K562 (cell line): ENCODE measurements around the gene KAT2B. TPM values are rescaled to one million over a fixed set of nuclear protein-coding genes. Genes with fewer than 3 reads are reported as not detected.

Experiments used
- ARID1B ChIP-seq: fragments of 450-650 bp; IDR thresholded peaks from 2 replicates; pipeline ENCODE4 v1.6.1; 2016; ENCODE audit warnings: antibody characterized with exemption, mild to moderate bottlenecking, inconsistent platforms
- ARID4B ChIP-seq: sonication (generic); formaldehyde crosslinking; IDR thresholded peaks from 2 replicates; pipeline ENCODE4 v1.8.0; 2022; ENCODE audit warnings: mild to moderate bottlenecking, missing genetic modification reagents
- CHD1 ChIP-seq: fragments of 200-600 bp; sonication (generic); IDR thresholded peaks from one replicate; pipeline ENCODE4 v1.6.1; 2012; ENCODE audit warnings: mild to moderate bottlenecking, moderate library complexity, low read length, inconsistent platforms
- CTBP1 ChIP-seq: fragments of 450-650 bp; IDR thresholded peaks from 2 replicates; pipeline ENCODE4 v1.6.1; 2016; ENCODE audit warnings: borderline replicate concordance
- E2F5 ChIP-seq: sonication (generic); formaldehyde crosslinking; IDR thresholded peaks from 2 replicates; pipeline ENCODE4 v1.8.0; 2022; ENCODE audit warnings: mild to moderate bottlenecking, missing genetic modification reagents
- HDAC6 ChIP-seq: IDR thresholded peaks from 2 replicates; pipeline ENCODE4 v1.6.1; 2012; ENCODE audit warnings: low read depth, mild to moderate bottlenecking, control low read depth, inconsistent platforms, low read length, moderate library complexity
- IRF9 ChIP-seq: fragments of 450-650 bp; IDR thresholded peaks from 2 replicates; pipeline ENCODE4 v1.6.1; 2016; ENCODE audit warnings: missing biosample characterization, missing genetic modification characterization
- L3MBTL2 ChIP-seq: fragments of 450-650 bp; IDR thresholded peaks from 2 replicates; pipeline ENCODE4 v1.6.1; 2016; ENCODE audit warnings: mild to moderate bottlenecking, moderate library complexity
- MXI1 ChIP-seq: IDR thresholded peaks from 2 replicates; pipeline ENCODE4 v1.6.1; 2011; ENCODE audit warnings: low read depth, mild to moderate bottlenecking, improper control_type of control experiment, low read length
- NFE2 ChIP-seq: IDR thresholded peaks from 2 replicates; pipeline ENCODE4 v1.6.1; 2014; ENCODE audit warnings: antibody characterized with exemption, low read depth
- POLR2AphosphoS5 ChIP-seq: IDR thresholded peaks from 2 replicates; pipeline ENCODE4 v1.6.1; 2011; ENCODE audit warnings: mild to moderate bottlenecking, low read depth, low read length, moderate library complexity; ENCODE audit not compliant: control insufficient read depth, insufficient read depth
- SIRT6 ChIP-seq: IDR thresholded peaks from one replicate; pipeline ENCODE4 v1.6.1; 2012; ENCODE audit warnings: low read depth, mild to moderate bottlenecking, control low read depth, inconsistent platforms, low read length, moderate library complexity
- SMARCC2 ChIP-seq: fragments of 450-650 bp; IDR thresholded peaks from 2 replicates; pipeline ENCODE4 v1.6.1; 2017; ENCODE audit warnings: antibody characterized with exemption, moderate library complexity, mild to moderate bottlenecking, low read depth
- SMARCE1 ChIP-seq: fragments of 450-650 bp; IDR thresholded peaks from 2 replicates; pipeline ENCODE4 v1.7.1; 2016; ENCODE audit warnings: mild to moderate bottlenecking
- SOX6 ChIP-seq: fragments of 450-650 bp; IDR thresholded peaks from 2 replicates; pipeline ENCODE4 v1.6.1; 2014; ENCODE audit warnings: mild to moderate bottlenecking
- STAT5A ChIP-seq: IDR thresholded peaks from 2 replicates; pipeline ENCODE4 v1.6.1; 2012; ENCODE audit warnings: low read length, inconsistent platforms, borderline replicate concordance
- TCF3 ChIP-seq: sonication (generic); formaldehyde crosslinking; IDR thresholded peaks from 2 replicates; pipeline ENCODE4 v1.4.0; 2020; ENCODE audit warnings: mild to moderate bottlenecking, missing genetic modification reagents
- ZNF282 ChIP-seq: sonication (generic); formaldehyde crosslinking; IDR thresholded peaks from 2 replicates; pipeline ENCODE4 v1.8.1; 2023; ENCODE audit warnings: missing genetic modification reagents
- ZNF785 ChIP-seq: fragments of 250-450 bp; sonication (Bioruptor Pico); IDR thresholded peaks from 2 replicates; pipeline ENCODE4 v1.4.0; 2020; ENCODE audit warnings: mild to moderate bottlenecking
- polyA plus RNA-seq, 8 experiments: library from polyadenylated mRNA; depleted of rRNA in 4 of 8; stranded (reverse) in 5 of 8; unstranded in 3 of 8; fragments of >200 nt; fragmentation: Nextera tagmentation in 2 of 8; fragmentation: Illumina TruSeq in 1 of 8; extraction: Ambion mirVana in 2 of 8; extraction: Trizol in 1 of 8; gene quantifications; 2 replicates each; pipeline versions ENCODE4 v1.2.1 to v1.2.3, GENCODE V29; 2011 to 2014; ENCODE audit warnings: inconsistent platforms in 1 of 8, missing spikeins in 1 of 8
- total RNA-seq, 7 experiments: library from RNA; depleted of rRNA in 6 of 7; stranded (reverse); fragments of >200 nt in 6 of 7; fragmentation: Illumina TruSeq in 2 of 7; extraction: Trizol in 2 of 7; gene quantifications; 2 replicates each; pipeline versions ENCODE4 v1.2.1 to v1.2.3, GENCODE V29; 2011 to 2021; ENCODE audit warnings: low replicate concordance in 1 of 7
- TF ChIP-seq, protein P1 (sequence below): IDR thresholded peaks from 2 replicates; pipeline ENCODE4 v1.6.1; 2011; ENCODE audit not compliant: insufficient read length; ENCODE audit errors: extremely low read depth
- TF ChIP-seq, protein P2 (sequence below): IDR thresholded peaks from 2 replicates; pipeline ENCODE4 v1.6.1; 2016; ENCODE audit warnings: missing genetic modification characterization, missing compliant biosample characterization

The KAT2B gene
- total and polyA plus RNA-seq, 9 of the 15 experiments (the other 6 are each of a cell fraction or from before 2014, with no cell fraction given) = 3.3 to 14.9 (median 12.2) TPM

DNA sequence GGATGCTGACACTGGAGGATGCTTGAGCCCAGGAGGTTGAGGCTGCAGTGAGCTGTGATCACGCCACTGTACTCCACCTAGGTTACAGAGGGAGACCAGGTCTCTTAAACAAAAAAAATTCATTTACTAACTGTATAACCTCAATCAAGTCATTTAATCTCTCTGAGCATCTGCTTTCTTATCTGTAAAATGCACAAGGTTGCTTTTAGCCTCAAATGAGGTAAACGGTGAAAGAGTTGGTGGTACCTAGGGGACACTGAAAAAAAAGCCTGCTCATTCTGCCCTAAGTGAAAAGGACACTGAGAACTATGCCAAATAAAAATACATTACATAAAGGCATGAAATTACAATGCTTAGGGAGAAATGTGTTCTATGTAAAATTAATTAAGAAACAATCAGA lies 31.6 kb upstream of the KAT2B start (continued):
- TF ChIP-seq, protein P1, sequence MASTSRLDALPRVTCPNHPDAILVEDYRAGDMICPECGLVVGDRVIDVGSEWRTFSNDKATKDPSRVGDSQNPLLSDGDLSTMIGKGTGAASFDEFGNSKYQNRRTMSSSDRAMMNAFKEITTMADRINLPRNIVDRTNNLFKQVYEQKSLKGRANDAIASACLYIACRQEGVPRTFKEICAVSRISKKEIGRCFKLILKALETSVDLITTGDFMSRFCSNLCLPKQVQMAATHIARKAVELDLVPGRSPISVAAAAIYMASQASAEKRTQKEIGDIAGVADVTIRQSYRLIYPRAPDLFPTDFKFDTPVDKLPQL = no peak
- TF ChIP-seq IRF9 (tag) (no peak), MXI1 (no peak), CTBP1 (peak; percentile 44; the same call in 1 of the 2 replicates), ARID1B (peak; percentile 77), NFE2 (peak; percentile 37; the same call in 1 of the 2 replicates), SMARCE1 (peak; percentile 71; the same call in 1 of the 2 replicates), SMARCC2 (no peak), L3MBTL2 (no peak), POLR2AphosphoS5 (no peak), ZNF282 (CRISPR knock-in tag) (no peak), SIRT6 (no peak), ZNF785 (CRISPR knock-in tag) (no peak), CHD1 (no peak), ARID4B (CRISPR knock-in tag) (no peak), HDAC6 (no peak), TCF3 (CRISPR knock-in tag) (peak; percentile 43), STAT5A (0 out of 2 replicates have a peak, but pooled peaks have one; percentile 18), E2F5 (CRISPR knock-in tag) (no peak), SOX6 (peak; percentile 43; the same call in 1 of the 2 replicates)
- TF ChIP-seq, protein P2, sequence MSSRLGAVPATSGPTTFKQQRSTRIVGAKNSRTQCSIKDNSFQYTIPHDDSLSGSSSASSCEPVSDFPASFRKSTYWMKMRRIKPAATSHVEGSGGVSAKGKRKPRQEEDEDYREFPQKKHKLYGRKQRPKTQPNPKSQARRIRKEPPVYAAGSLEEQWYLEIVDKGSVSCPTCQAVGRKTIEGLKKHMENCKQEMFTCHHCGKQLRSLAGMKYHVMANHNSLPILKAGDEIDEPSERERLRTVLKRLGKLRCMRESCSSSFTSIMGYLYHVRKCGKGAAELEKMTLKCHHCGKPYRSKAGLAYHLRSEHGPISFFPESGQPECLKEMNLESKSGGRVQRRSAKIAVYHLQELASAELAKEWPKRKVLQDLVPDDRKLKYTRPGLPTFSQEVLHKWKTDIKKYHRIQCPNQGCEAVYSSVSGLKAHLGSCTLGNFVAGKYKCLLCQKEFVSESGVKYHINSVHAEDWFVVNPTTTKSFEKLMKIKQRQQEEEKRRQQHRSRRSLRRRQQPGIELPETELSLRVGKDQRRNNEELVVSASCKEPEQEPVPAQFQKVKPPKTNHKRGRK (tag) = no peak
